ENCODE results near the gene AMMECR1L. TPM values are rescaled to one million over a fixed set of nuclear protein-coding genes. Genes with fewer than 3 reads are reported as not detected.
A peak's percentile ranks its signal among the peaks of the same experiment; 100 is the strongest.

Gene AMMECR1L
- total RNA-seq, 6 donors from 2014 or later = 11.5 to 17.8 (median 14.3) TPM

DNA sequence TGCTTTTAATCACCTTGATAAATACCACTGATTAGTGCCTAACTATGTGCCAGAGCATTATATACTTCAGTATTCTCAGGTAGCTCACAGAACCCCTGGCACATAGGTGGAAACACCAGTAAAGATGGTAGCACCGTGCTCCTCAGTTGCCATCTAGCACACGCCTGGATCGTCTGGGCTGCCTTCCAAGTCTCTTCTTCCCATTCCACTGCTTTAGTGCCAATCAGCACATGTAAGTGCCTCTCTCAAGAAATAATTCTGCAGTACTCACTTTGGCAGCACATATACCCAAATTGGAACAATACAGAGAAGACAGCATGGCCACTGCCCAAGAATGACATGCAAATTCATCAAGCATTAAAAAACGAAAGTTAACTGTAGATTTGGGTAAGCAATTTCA, 40.8 kb downstream of the AMMECR1L start:
- peaks cover 17 to 49% (median 36%) of the 10 kb centered on the region in 4 donors for H3K36me3 ChIP-seq
- no peak overlapping the region for H3K4me3 ChIP-seq
- no peaks in the 10 kb centered on the region for H3K27me3 ChIP-seq
- no peaks in the 10 kb centered on the region for H3K4me1 ChIP-seq
- TF ChIP-seq, protein P1, sequence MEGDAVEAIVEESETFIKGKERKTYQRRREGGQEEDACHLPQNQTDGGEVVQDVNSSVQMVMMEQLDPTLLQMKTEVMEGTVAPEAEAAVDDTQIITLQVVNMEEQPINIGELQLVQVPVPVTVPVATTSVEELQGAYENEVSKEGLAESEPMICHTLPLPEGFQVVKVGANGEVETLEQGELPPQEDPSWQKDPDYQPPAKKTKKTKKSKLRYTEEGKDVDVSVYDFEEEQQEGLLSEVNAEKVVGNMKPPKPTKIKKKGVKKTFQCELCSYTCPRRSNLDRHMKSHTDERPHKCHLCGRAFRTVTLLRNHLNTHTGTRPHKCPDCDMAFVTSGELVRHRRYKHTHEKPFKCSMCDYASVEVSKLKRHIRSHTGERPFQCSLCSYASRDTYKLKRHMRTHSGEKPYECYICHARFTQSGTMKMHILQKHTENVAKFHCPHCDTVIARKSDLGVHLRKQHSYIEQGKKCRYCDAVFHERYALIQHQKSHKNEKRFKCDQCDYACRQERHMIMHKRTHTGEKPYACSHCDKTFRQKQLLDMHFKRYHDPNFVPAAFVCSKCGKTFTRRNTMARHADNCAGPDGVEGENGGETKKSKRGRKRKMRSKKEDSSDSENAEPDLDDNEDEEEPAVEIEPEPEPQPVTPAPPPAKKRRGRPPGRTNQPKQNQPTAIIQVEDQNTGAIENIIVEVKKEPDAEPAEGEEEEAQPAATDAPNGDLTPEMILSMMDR (IDR thresholded peaks at IDR 0.05) = no peak
- TF ChIP-seq POLR2A (IDR thresholded peaks at IDR 0.05) = no peak
- TF ChIP-seq POLR2AphosphoS5 (IDR thresholded peaks at IDR 0.05) = no peak
- TF ChIP-seq EP300 (IDR thresholded peaks at IDR 0.05) = no peak
- ATAC-seq (ENCODE audit: low FRiP score in 2 of 2) (no peak), DNase-seq (no peak)
- WGBS, 2 donors = 89 to 92% methylated on average over 4 of the region's 4 CpGs
- H3K27ac ChIP-seq = no peak overlapping the region
- H3K9me3 ChIP-seq = no peaks in the 10 kb centered on the region

GRCh38 chr2:127843677-127844076, 42.1 kb downstream of the AMMECR1L start:
- WGBS, 2 donors = 91 to 95% methylated on average over 6 of the region's 6 CpGs
- DNase-seq = no peak
- H3K4me3 ChIP-seq = no peak overlapping the region
- ATAC-seq (ENCODE audit: low FRiP score in 2 of 2) = no peak
- H3K27me3 ChIP-seq = no peaks in the 10 kb centered on the region
- no peaks in the 10 kb centered on the region for H3K9me3 ChIP-seq
- no peaks in the 10 kb centered on the region for H3K4me1 ChIP-seq
- TF ChIP-seq EP300 (IDR thresholded peaks at IDR 0.05) (no peak), POLR2A (IDR thresholded peaks at IDR 0.05) (no peak), POLR2AphosphoS5 (IDR thresholded peaks at IDR 0.05) (no peak)
- TF ChIP-seq, protein P1 (IDR thresholded peaks at IDR 0.05) = no peak
- H3K27ac ChIP-seq = no peak overlapping the region
- H3K36me3 ChIP-seq = peaks cover 17 to 36% (median 33%) of the 10 kb centered on the region in 4 donors

DNA sequence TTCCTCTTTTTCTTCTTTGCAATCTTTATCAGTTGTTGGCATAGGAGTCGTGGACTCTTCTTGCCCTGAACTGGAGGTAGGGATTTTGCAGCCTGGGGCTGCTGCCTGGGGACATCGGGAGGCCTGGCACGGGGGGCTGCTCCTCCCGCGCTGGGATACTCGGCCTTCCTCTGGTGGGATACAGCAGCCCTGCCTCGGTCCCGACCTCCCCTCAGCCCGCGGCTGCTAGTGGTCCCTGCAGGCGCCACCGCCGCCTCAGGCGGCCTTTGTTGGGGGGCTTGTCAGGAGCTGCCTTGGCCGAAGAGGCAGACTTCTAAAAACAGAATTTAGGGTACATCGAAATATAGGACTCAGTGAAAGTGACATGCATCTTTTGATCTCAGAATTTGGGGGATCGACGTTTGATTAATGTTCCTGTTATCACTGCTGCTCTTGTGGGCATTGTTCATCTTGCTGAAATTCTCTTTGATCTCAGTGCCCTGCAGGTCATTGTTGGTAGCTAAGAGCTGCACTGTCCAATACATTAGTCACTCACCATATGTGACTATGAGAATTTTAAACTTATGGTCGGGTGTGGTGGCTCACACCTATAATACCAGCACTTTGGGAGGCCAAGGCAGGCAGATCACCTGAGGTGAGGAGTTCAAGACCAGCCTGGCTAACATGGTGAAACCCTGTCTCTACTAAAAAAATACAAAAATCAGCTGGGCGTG, 44.1 kb downstream of the AMMECR1L start:
- ATAC-seq (ENCODE audit: low FRiP score in 2 of 2) (no peak), DNase-seq (peak in 1 of 2 donors; percentile 73)
- Histone ChIP-seq H3K4me1 (no peaks in the 10 kb centered on the region), H3K9me3 (no peaks in the 10 kb centered on the region), H3K4me3 (no peak overlapping the region), H3K27me3 (no peaks in the 10 kb centered on the region), H3K27ac (no peak overlapping the region), H3K36me3 (peaks cover 4 to 19% (median 14%) of the 10 kb centered on the region in 4 donors)
- WGBS, 2 donors = 78 to 79% methylated on average over 20 of the region's 20 CpGs
- TF ChIP-seq, protein P1 (IDR thresholded peaks at IDR 0.05) = no peak
- TF ChIP-seq EP300 (IDR thresholded peaks at IDR 0.05) (no peak), POLR2A (IDR thresholded peaks at IDR 0.05) (no peak), POLR2AphosphoS5 (IDR thresholded peaks at IDR 0.05) (no peak)

DNA sequence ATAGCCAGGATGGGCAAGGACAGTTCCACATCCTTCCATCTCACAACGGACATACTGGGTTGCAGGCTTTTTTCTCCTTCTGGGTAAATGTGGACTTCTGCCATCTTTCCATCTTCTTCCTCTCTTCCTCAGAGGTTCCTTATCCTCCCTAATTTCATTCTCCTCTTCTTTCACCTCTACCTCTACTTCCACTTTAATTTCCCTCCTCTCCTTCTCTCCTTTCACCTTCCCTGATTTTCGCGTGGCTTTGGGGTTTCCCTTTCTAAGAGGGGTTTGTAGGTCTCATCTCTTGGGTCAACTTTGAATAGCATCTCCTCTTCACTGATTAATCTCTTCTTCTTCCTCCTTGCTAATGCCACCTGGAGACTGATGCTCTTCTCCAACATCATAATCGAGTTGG, 44.9 kb downstream of the AMMECR1L start:
- DNase-seq (no peak), ATAC-seq (ENCODE audit: low FRiP score in 2 of 2) (no peak)
- peaks cover 0 to 12% (median 7%) of the 10 kb centered on the region in 4 donors for H3K36me3 ChIP-seq
- 85 to 87% methylated on average over 4 of the region's 4 CpGs for WGBS, 2 donors
- H3K4me1 ChIP-seq = no peaks in the 10 kb centered on the region
- no peaks in the 10 kb centered on the region for H3K9me3 ChIP-seq
- H3K27me3 ChIP-seq = no peaks in the 10 kb centered on the region
- TF ChIP-seq POLR2A (IDR thresholded peaks at IDR 0.05) = no peak
- no peak for TF ChIP-seq POLR2AphosphoS5 (IDR thresholded peaks at IDR 0.05)
- no peak for TF ChIP-seq EP300 (IDR thresholded peaks at IDR 0.05)
- TF ChIP-seq, protein P1 (IDR thresholded peaks at IDR 0.05) = no peak
- no peak overlapping the region for H3K27ac ChIP-seq
- no peak overlapping the region for H3K4me3 ChIP-seq

- Histone ChIP-seq H3K9me3 (no peaks in the 10 kb centered on the region), H3K27ac (no peak overlapping the region), H3K27me3 (no peaks in the 10 kb centered on the region), H3K4me1 (peaks cover 0 to 9% (median 2%) of the 10 kb centered on the region in 4 donors), H3K36me3 (no peaks in the 10 kb centered on the region), H3K4me3 (no peak overlapping the region)
- no peak for TF ChIP-seq POLR2AphosphoS5 (IDR thresholded peaks at IDR 0.05)
- TF ChIP-seq, protein P1 (IDR thresholded peaks at IDR 0.05) = no peak
- TF ChIP-seq POLR2A (IDR thresholded peaks at IDR 0.05) = no peak
- TF ChIP-seq EP300 (IDR thresholded peaks at IDR 0.05) = no peak
- WGBS, 2 donors = 74% methylated on average over 3 of the region's 3 CpGs
- no peak for DNase-seq
- no peak for ATAC-seq (ENCODE audit: low FRiP score in 2 of 2)
Observed at GRCh38 chr2:127834951-127835350, 50.8 kb downstream of the AMMECR1L start.

Data from upper lobe of left lung (tissue), 6 donors.